Esophagus squamous epithelium (tissue), 5 donors: ENCODE results near the gene EDAR. TPM values are rescaled to one million over a fixed set of nuclear protein-coding genes. Genes with fewer than 3 reads are reported as not detected.

Experiments
- DNase-seq: peaks from one replicate; lab custom pipeline; 2025; lab: John Stamatoyannopoulos, UW
- H3K27ac ChIP-seq, 4 donors: fragments of 200-600 bp; sonication (generic); one replicate each; pipeline ENCODE4 v1.5.1; 2016 to 2019; ENCODE audit warnings: mild to moderate bottlenecking in 1 of 4
- H3K27me3 ChIP-seq, 4 donors: fragments of 200-600 bp; sonication (generic); 1 replicate in 3 of 4; 2 replicates in 1 of 4; pipeline versions ENCODE4 v1.5.1 to v1.6.0; 2017 to 2021; ENCODE audit warnings: antibody characterized with exemption in 1 of 4
- H3K36me3 ChIP-seq, 3 donors: fragments of 200-600 bp; sonication (generic); one replicate each; pipeline ENCODE4 v1.5.1; 2016 to 2019
- H3K4me1 ChIP-seq, 3 donors: fragments of 200-600 bp; sonication (generic); one replicate each; pipeline ENCODE4 v1.5.1; 2017 to 2019
- H3K4me3 ChIP-seq, 4 donors: fragments of 200-600 bp; sonication (generic); 1 replicate in 3 of 4; 2 replicates in 1 of 4; pipeline ENCODE4 v1.5.1; 2016 to 2019; ENCODE audit warnings: mild to moderate bottlenecking in 2 of 4, moderate library complexity in 1 of 4
- H3K9me3 ChIP-seq, 3 donors: fragments of 200-600 bp; sonication (generic); one replicate each; pipeline ENCODE4 v1.5.1; 2016 to 2019
- POLR2A ChIP-seq, 4 donors: fragments of 450-650 bp; IDR thresholded peaks; one replicate each; pipeline ENCODE4 v1.6.1; 2017; ENCODE audit warnings: antibody characterized with exemption in 4 of 4, mild to moderate bottlenecking in 4 of 4, moderate library complexity in 3 of 4
- WGBS, 2 donors: methylation state at CpG; one replicate each; pipeline ENCODE4 v1.1.5; 2018; 5-methylcytosine and 5-hydroxymethylcytosine counted together
- intact Hi-C: fragments of 100-400 bp; cut with DNase I; formaldehyde crosslinking; loops from one replicate; pipeline ENCODE4 v1.15.0; 2022
- total RNA-seq, 4 donors: library from RNA; depleted of rRNA; stranded (reverse); fragments of >200 nt; gene quantifications; one replicate each; pipeline ENCODE4 v1.1.0, GENCODE V29; 2016
- TF ChIP-seq, protein P1 (sequence below), 6 experiments: fragments of 450-650 bp in 4 of 6; fragments of 200-600 bp in 2 of 6; sonication (generic) in 2 of 6; IDR thresholded peaks; one replicate each; pipeline ENCODE4 v1.5.1; 2016 to 2019; ENCODE audit warnings: antibody characterized with exemption in 6 of 6, mild to moderate bottlenecking in 4 of 6, moderate library complexity in 4 of 6
- donor health status: DM: yes; HTN: yes; CAD: no.

Gene EDAR
- total RNA-seq, 4 donors from 2014 or later: 3.9 to 5.3 (median 4.4) TPM

DNA sequence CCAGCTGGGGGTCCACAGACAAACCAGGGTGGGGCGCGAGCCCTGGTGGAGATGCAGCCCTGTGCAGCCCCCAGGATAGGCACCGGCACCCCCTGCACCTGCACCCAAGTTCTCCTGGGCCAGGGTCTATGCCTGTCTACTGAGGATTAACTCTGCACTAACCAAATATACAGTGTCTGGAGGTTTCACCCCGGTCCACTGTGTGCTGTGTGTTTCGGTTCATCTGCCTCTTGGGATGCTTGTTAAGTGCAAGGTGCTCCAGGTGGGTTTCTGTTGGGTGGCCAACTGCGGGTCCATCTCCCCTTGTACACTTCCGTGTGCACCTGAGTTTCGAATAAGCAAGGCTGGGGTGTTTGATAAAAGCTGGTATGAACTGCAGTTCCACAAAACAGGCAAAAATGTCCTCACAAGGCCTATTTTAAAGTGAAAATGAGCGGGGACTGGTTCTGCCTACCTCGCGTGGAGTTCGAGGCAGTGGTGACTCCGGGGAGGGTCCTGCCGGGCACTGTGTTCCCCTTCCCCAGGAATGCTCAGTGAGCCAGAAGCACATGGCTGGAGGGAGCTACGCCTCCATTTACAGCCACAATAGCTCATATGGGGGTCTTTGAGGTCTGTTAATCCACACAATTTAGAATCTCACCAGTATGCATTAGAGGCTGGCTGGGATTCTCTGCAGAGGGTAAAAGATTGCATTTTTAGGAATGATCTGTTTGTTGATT lies 70.7 kb downstream of the EDAR start:
- Histone ChIP-seq H3K27me3 (no peaks in the 10 kb centered on the region), H3K36me3 (no peaks in the 10 kb centered on the region), H3K4me3 (no peak overlapping the region), H3K4me1 (peaks cover under 1 to 60% (median 32%) of the 10 kb centered on the region in 3 donors), H3K27ac (no peak overlapping the region), H3K9me3 (no peaks in the 10 kb centered on the region)
- 78 to 94% methylated on average over 8 to 9 of the region's 15 CpGs for WGBS, 2 donors
- intact Hi-C loops: no loop called here
- no peak for TF ChIP-seq POLR2A (IDR thresholded peaks at IDR 0.05)
- TF ChIP-seq, protein P1, sequence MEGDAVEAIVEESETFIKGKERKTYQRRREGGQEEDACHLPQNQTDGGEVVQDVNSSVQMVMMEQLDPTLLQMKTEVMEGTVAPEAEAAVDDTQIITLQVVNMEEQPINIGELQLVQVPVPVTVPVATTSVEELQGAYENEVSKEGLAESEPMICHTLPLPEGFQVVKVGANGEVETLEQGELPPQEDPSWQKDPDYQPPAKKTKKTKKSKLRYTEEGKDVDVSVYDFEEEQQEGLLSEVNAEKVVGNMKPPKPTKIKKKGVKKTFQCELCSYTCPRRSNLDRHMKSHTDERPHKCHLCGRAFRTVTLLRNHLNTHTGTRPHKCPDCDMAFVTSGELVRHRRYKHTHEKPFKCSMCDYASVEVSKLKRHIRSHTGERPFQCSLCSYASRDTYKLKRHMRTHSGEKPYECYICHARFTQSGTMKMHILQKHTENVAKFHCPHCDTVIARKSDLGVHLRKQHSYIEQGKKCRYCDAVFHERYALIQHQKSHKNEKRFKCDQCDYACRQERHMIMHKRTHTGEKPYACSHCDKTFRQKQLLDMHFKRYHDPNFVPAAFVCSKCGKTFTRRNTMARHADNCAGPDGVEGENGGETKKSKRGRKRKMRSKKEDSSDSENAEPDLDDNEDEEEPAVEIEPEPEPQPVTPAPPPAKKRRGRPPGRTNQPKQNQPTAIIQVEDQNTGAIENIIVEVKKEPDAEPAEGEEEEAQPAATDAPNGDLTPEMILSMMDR (IDR thresholded peaks at IDR 0.05): no peak
- DNase-seq: no peak

DNA sequence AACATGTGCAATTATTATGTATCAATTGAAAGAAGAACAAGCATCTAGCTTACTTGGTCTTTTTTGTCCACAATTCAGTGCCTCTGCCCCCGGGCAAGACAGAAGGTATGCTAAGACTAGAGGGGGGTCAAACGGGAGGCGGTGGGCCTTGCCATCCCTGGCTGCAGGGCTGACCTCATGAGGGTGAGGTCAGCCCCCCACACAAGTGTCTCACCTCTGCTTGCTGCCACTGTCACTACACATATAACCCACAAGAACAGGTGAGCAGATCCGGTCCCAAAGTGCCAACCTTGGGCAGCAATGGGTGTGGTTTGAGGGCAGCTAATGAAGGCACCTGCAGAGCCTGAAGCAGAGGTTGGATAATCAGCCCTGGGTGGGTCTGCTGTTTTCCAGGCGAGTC lies 71.5 kb downstream of the EDAR start:
- WGBS, 2 donors: 46 to 57% methylated on average over 4 of the region's 5 CpGs

DNA sequence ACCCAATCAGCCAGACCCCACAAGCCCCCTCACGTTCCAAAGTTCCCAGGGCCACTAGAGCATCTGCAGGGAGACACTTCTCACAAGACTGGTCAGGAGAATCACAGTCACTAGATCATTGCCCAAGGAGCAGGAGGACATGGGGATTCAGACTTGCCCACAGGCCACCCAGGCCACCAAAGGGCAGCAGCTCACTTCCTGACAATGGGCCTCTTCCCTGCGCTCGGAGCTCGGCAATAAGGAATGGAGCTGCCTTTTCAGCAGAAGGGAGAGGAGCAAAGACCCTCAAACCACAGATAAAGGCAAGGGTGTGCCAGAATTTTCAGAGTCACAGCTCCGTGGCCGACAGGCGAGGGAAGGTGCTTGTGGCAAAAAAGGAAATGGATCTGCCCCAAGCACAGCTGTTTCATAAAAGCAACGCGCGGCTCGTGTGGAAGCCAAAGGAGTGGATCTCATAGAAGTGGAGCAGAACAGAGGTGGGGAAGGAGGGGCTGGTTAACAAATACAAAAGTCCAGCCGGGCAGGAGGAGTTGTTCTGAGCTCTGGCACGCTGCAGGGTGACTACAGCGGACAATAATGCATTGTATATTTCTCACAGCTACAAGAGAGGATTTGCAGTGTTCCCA lies 72.1 kb downstream of the EDAR start:
- Histone ChIP-seq H3K36me3 (no peaks in the 10 kb centered on the region), H3K4me1 (peaks cover 0 to 47% (median 22%) of the 10 kb centered on the region in 3 donors), H3K27me3 (no peaks in the 10 kb centered on the region), H3K9me3 (no peaks in the 10 kb centered on the region), H3K4me3 (no peak overlapping the region), H3K27ac (peak overlapping the region in 3 of 4 donors; percentile 50 to 77 (median 53))
- no peak for DNase-seq
- intact Hi-C loops: no loop called here
- 13 to 29% methylated on average over 10 to 14 of the region's 14 CpGs for WGBS, 2 donors
- no peak for TF ChIP-seq POLR2A (IDR thresholded peaks at IDR 0.05)
- TF ChIP-seq, protein P1 (IDR thresholded peaks at IDR 0.05): no peak

More for the DNA sequence above, 71.5 kb downstream of the EDAR start:
- TF ChIP-seq, protein P1 (IDR thresholded peaks at IDR 0.05): no peak
- no peak for TF ChIP-seq POLR2A (IDR thresholded peaks at IDR 0.05)
- Histone ChIP-seq H3K4me3 (no peak overlapping the region), H3K9me3 (no peaks in the 10 kb centered on the region), H3K4me1 (peaks cover 0 to 53% (median 29%) of the 10 kb centered on the region in 3 donors), H3K27me3 (no peaks in the 10 kb centered on the region), H3K27ac (peak overlapping the region in 2 of 4 donors; percentile 50 to 77), H3K36me3 (no peaks in the 10 kb centered on the region)
- intact Hi-C loops: no loop called here
- no peak for DNase-seq

DNA sequence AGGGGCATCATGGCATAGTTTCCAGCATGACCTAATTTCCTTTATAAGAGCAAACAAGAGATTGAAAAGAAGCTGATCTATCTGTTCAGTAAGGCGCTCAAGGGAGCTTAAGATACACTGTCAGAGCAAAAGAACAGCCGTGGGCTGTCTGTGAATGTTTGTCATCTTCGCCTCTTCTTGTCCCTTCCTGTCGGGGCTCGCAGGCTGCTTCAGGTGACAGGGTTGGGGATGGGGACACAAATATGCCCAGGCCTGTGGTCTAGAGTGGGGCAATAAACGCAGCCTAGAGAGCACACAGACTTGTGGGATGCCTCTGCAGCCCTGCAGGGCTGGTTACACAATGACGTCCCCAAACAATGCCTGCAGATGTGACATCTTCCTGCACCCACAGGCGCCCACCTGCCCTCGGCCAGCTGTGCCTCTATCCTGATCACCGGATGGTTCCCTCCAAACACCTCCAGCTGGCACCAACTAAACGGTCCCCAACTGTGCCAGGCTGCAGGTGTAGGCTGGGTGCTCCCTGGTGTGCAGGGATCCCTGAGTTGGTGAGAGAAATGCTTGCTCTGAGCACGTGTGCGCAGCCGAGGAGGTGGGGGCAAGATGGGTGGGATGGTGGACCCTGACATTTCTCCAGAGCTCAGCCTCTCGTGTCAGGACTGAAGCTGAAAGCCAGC lies 72.8 kb downstream of the EDAR start:
- Histone ChIP-seq H3K27ac (peak overlapping the region in 2 of 4 donors; percentile 53 to 77), H3K4me3 (no peak overlapping the region), H3K27me3 (no peaks in the 10 kb centered on the region), H3K36me3 (no peaks in the 10 kb centered on the region), H3K9me3 (no peaks in the 10 kb centered on the region), H3K4me1 (peaks cover 0 to 41% (median 16%) of the 10 kb centered on the region in 3 donors)
- intact Hi-C loops: no loop called here
- WGBS, 2 donors: 35 to 42% methylated on average over 8 to 9 of the region's 15 CpGs
- DNase-seq: no peak
- no peak for TF ChIP-seq POLR2A (IDR thresholded peaks at IDR 0.05)
- TF ChIP-seq, protein P1 (IDR thresholded peaks at IDR 0.05): no peak

DNA sequence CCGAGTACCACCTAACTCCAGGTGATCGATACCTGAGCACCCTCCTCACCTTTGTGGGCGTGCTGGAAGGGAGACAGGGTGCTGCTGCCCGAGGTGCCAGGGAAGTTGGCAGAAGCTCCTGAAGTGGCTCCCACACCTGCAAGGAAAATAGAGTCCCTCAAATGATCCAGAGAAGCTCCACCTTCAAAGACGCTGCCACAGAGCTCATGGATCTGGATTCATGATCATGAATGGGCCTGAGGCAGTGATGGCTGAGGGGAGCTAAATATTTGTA lies 76.5 kb downstream of the EDAR start:
- WGBS, 2 donors: 67 to 88% methylated on average over 5 of the region's 5 CpGs
- Histone ChIP-seq H3K27ac (no peak overlapping the region), H3K9me3 (no peaks in the 10 kb centered on the region), H3K4me1 (peaks cover 0 to 22% (median 14%) of the 10 kb centered on the region in 3 donors), H3K36me3 (peaks cover 0 to 33% (median 0%) of the 10 kb centered on the region in 3 donors), H3K27me3 (no peaks in the 10 kb centered on the region), H3K4me3 (no peak overlapping the region)
- no peak for DNase-seq
- TF ChIP-seq POLR2A (IDR thresholded peaks at IDR 0.05): no peak
- TF ChIP-seq, protein P1 (IDR thresholded peaks at IDR 0.05): no peak
- intact Hi-C loops: no loop called here
